B cell (primary cell): Measurements from ENCODE around the gene LRP1. TPM values are rescaled to one million over a fixed set of nuclear protein-coding genes. Genes with fewer than 3 reads are reported as not detected.
"Not testable (repeated sequence)": the region's sequence is repeated elsewhere in the genome, so short reads cannot be mapped to it uniquely, and the experiment has no call there.

Experiments
- ATAC-seq: fragments of 200-7000 bp; cut with Tn5 transposase; one replicate; pipeline ENCODE4 v1.10.0; 2021; ENCODE audit warnings: low read depth, mild to moderate bottlenecking, moderate number of reproducible peaks, moderate library complexity
- CTCF ChIA-PET: fragments of 350-600 bp; sonication (Branson Sonifier 250); formaldehyde crosslinking; loops from one replicate; lab custom pipeline; 2021; ENCODE audit warnings: antibody characterized with exemption, inconsistent platforms; lab: Charles Lee
- POLR2A ChIA-PET: fragments of 350-600 bp; sonication (Branson Sonifier 250); formaldehyde crosslinking; loops from one replicate; lab custom pipeline; 2021; ENCODE audit warnings: antibody characterized with exemption; lab: Charles Lee
- DNase-seq: peaks from one replicate; pipeline ENCODE4 v3.0.0; 2013
- H2AFZ ChIP-seq: 2 replicates; pipeline ENCODE4 v1.6.1; 2012; ENCODE audit warnings: mild to moderate bottlenecking, low read depth, low read length; ENCODE audit not compliant: insufficient read depth, poor library complexity, severe bottlenecking
- H3K27ac ChIP-seq, 2 donors: 1 replicate in 1 of 2; 2 replicates in 1 of 2; pipeline ENCODE4 v1.5.1; 2012 to 2013; ENCODE audit warnings: low read length in 2 of 2, mild to moderate bottlenecking in 2 of 2, moderate library complexity in 1 of 2
- H3K27me3 ChIP-seq, 4 experiments: fragments of 200-600 bp in 1 of 4; sonication (generic) in 1 of 4; replicated peaks in 1 of 4; 1 replicate in 2 of 4; 2 replicates in 2 of 4; pipeline versions ENCODE4 v1.6.1 to v1.7.0; 2013 to 2016; ENCODE audit warnings: low read length in 3 of 4, mild to moderate bottlenecking in 2 of 4, mixed read lengths in 1 of 4, moderate library complexity in 1 of 4; ENCODE audit not compliant: insufficient read depth in 4 of 4, control insufficient read depth in 3 of 4; ENCODE audit errors: control extremely low read depth in 1 of 4
- H3K36me3 ChIP-seq, 2 experiments: replicated peaks in 1 of 2; 1 replicate in 1 of 2; 2 replicates in 1 of 2; pipeline versions ENCODE4 v1.6.1 to v1.7.1; 2013; ENCODE audit warnings: low read length in 1 of 2; ENCODE audit not compliant: insufficient read depth in 2 of 2, control insufficient read depth in 1 of 2; ENCODE audit errors: control extremely low read depth in 1 of 2, extremely low read depth in 1 of 2
- H3K4me1 ChIP-seq, 2 donors: fragments of 200-600 bp in 1 of 2; sonication (generic) in 1 of 2; 1 replicate in 1 of 2; 2 replicates in 1 of 2; pipeline versions ENCODE4 v1.5.1 to v1.6.1; 2013 to 2017; ENCODE audit warnings: low read length in 2 of 2; ENCODE audit not compliant: control insufficient read depth in 2 of 2, insufficient read depth in 2 of 2
- H3K4me2 ChIP-seq: replicated peaks from 2 replicates; pipeline ENCODE3; 2012; ENCODE audit warnings: mild to moderate bottlenecking, low read depth, low read length; ENCODE audit not compliant: poor library complexity, severe bottlenecking
- H3K4me3 ChIP-seq, 5 experiments: fragments of 200-600 bp in 1 of 5; sonication (generic) in 1 of 5; 1 replicate in 3 of 5; 2 replicates in 2 of 5; pipeline versions ENCODE4 v1.5.1 to v1.7.0; 2011 to 2016; ENCODE audit warnings: low read length in 4 of 5, mild to moderate bottlenecking in 4 of 5, low read depth in 2 of 5, control low read depth in 1 of 5, moderate library complexity in 1 of 5; ENCODE audit not compliant: insufficient read depth in 1 of 5; ENCODE audit errors: control extremely low read depth in 1 of 5, extremely low read depth in 1 of 5
- H3K79me2 ChIP-seq: fragments of 200-600 bp; sonication (generic); one replicate; pipeline ENCODE4 v1.6.0; 2016; ENCODE audit warnings: low read length; ENCODE audit not compliant: control insufficient read depth, insufficient read depth
- H3K9ac ChIP-seq: fragments of 200-600 bp; sonication (generic); 2 replicates; pipeline ENCODE4 v1.6.1; 2017; ENCODE audit warnings: mild to moderate bottlenecking, low read length, moderate library complexity
- H3K9me3 ChIP-seq, 3 donors: one replicate each; pipeline versions ENCODE4 v1.6.1 to v1.7.1; 2013; ENCODE audit warnings: low read length in 2 of 3; ENCODE audit not compliant: control insufficient read depth in 2 of 3, insufficient read depth in 1 of 3; ENCODE audit errors: control extremely low read depth in 1 of 3
- H4K20me1 ChIP-seq: 2 replicates; pipeline ENCODE4 v1.6.0; 2012; ENCODE audit warnings: mild to moderate bottlenecking, low read length; ENCODE audit not compliant: insufficient read depth, control insufficient read depth, poor library complexity, severe bottlenecking
- H3K27ac Mint-ChIP-seq: one replicate; pipeline ENCODE4 v1.8.0; 2021; ENCODE audit warnings: mixed read lengths
- H3K27me3 Mint-ChIP-seq: one replicate; pipeline ENCODE4 v1.8.0; 2021; ENCODE audit warnings: mixed read lengths
- H3K4me1 Mint-ChIP-seq: one replicate; pipeline ENCODE4 v1.8.0; 2021; ENCODE audit warnings: mixed read lengths
- H3K4me3 Mint-ChIP-seq: one replicate; pipeline ENCODE4 v1.8.0; 2021; ENCODE audit warnings: mixed read lengths
- H3K9me3 Mint-ChIP-seq: one replicate; pipeline ENCODE4 v1.8.0; 2022; ENCODE audit warnings: mixed read lengths; ENCODE audit not compliant: insufficient read depth
- CTCF ChIP-seq: fragments of 200-600 bp; IDR thresholded peaks from one replicate; pipeline ENCODE4 v1.8.0; 2022; ENCODE audit warnings: antibody characterized with exemption, mild to moderate bottlenecking
- EZH2 ChIP-seq: IDR thresholded peaks from 2 replicates; pipeline ENCODE4 v1.6.1; 2012; ENCODE audit warnings: borderline replicate concordance, low read depth, mild to moderate bottlenecking, moderate library complexity, low read length; ENCODE audit not compliant: insufficient read depth, poor library complexity, severe bottlenecking
- WGBS: methylation state at CpG from one replicate; pipeline ENCODE4 v1.1.5; 2013; ENCODE audit warnings: missing lambda C conversion rate; ENCODE audit not compliant: insufficient coverage; 5-methylcytosine and 5-hydroxymethylcytosine counted together
- intact Hi-C: fragments of 100-400 bp; cut with micrococcal nuclease; formaldehyde crosslinking; loops from one replicate; pipeline ENCODE4 v1.10.0; 2022
- polyA plus RNA-seq: library from polyadenylated mRNA; depleted of rRNA; stranded (reverse); fragments of >200 nt; gene quantifications from 2 replicates; pipeline ENCODE4 v1.2.3, GENCODE V29; 2012
- total RNA-seq, 2 donors: library from RNA; stranded (reverse); fragments of 120-200 nt in 1 of 2; gene quantifications; 1 replicate in 1 of 2; 2 replicates in 1 of 2; pipeline versions ENCODE4 v1.2.3 to v1.2.4, GENCODE V29; 2013 to 2022

LRP1 gene
- total and polyA plus RNA-seq, 2 donors (not counting 1 experiment from before 2014, with no cell fraction given), result 2.0 to 4.1 TPM

- Histone ChIP-seq H3K4me3 (no peak overlapping the region), H3K36me3 (no peaks in the 10 kb centered on the region), H3K9ac (no peak overlapping the region), H3K4me2 (peak overlapping the region; percentile 11), H3K79me2 (no peaks in the 10 kb centered on the region), H3K9me3 (peaks cover 0 to 2% (median 0%) of the 10 kb centered on the region in 3 donors), H3K4me1 (peaks cover 12% of the 10 kb centered on the region in 2 donors), H4K20me1 (no peaks in the 10 kb centered on the region), H3K27me3 (no peaks in the 10 kb centered on the region), H2AFZ (no peak overlapping the region), H3K27ac (peak overlapping the region in 1 of 2 donors; percentile 21)
- ChIA-PET POLR2A (no interaction called here), CTCF (interaction anchor here (1.3 to 7.6 kb wide), 3 partner anchors 8 to 54 kb away, joined by 3 to 72 read pairs (median 45); partner anchors contain the start of gene STAT6)
- intact Hi-C loops, result no loop called here
- ATAC-seq (no peak), DNase-seq (no peak)
- TF ChIP-seq EZH2, result no peak
- TF ChIP-seq CTCF, result no peak
- no CpG with 5 or more reads among the region's 5 CpGs for WGBS
- no peaks in the 10 kb centered on the region for H3K27me3 Mint-ChIP-seq
- H3K9me3 Mint-ChIP-seq, result no peaks in the 10 kb centered on the region
- H3K27ac Mint-ChIP-seq, result no peak overlapping the region
- peaks cover 5% of the 10 kb centered on the region for H3K4me1 Mint-ChIP-seq
- no peak overlapping the region for H3K4me3 Mint-ChIP-seq
Observed at GRCh38 chr12:57119294-57120085, 8.8 kb upstream of the LRP1 start.

- H3K4me1 Mint-ChIP-seq, H4K20me1 ChIP-seq, H3K9me3 ChIP-seq, H2AFZ ChIP-seq, H3K79me2 ChIP-seq, H3K27ac ChIP-seq, DNase-seq, H3K4me3 Mint-ChIP-seq, ATAC-seq, H3K9ac ChIP-seq, H3K27me3 ChIP-seq, H3K27me3 Mint-ChIP-seq, H3K9me3 Mint-ChIP-seq, H3K4me2 ChIP-seq, intact Hi-C loops, POLR2A ChIA-PET, H3K36me3 ChIP-seq, H3K4me3 ChIP-seq, H3K27ac Mint-ChIP-seq: not testable (repeated sequence)
- WGBS, result 96% methylated on average over 9 of the region's 11 CpGs
- H3K4me1 ChIP-seq, result peaks cover 12% of the 10 kb centered on the region in 2 donors
- CTCF ChIA-PET, result interaction anchor here (0.9 to 8.1 kb wide), 5 partner anchors 9 to 53 kb away, joined by 3 to 97 read pairs (median 45); partner anchors contain the start of gene STAT6
Observed at GRCh38 chr12:57120718-57121117, 7.6 kb upstream of the LRP1 start.
